Activated naive CD8-positive, alpha-beta T cell treated with anti-CD3 and anti-CD28 coated beads for 36 hours (primary cell): ENCODE measurements around the gene KCNQ1. TPM values are rescaled to one million over a fixed set of nuclear protein-coding genes. Genes with fewer than 3 reads are reported as not detected.

Experiments used
- DNase-seq: peaks from one replicate; pipeline ENCODE4 v3.0.0; 2021
- H3K27ac Mint-ChIP-seq: one replicate; pipeline ENCODE4 v1.8.0; 2022; ENCODE audit warnings: mild to moderate bottlenecking, moderate library complexity, mixed read lengths
- H3K27me3 Mint-ChIP-seq: one replicate; pipeline ENCODE4 v1.8.0; 2022; ENCODE audit warnings: mild to moderate bottlenecking, mixed read lengths
- H3K36me3 Mint-ChIP-seq: one replicate; pipeline ENCODE4 v1.8.0; 2021; ENCODE audit warnings: mild to moderate bottlenecking, mixed read lengths
- H3K4me1 Mint-ChIP-seq: one replicate; pipeline ENCODE4 v1.8.0; 2021; ENCODE audit warnings: mixed read lengths
- H3K4me3 Mint-ChIP-seq: one replicate; pipeline ENCODE4 v1.8.0; 2022; ENCODE audit warnings: mild to moderate bottlenecking, moderate library complexity, mixed read lengths
- H3K9me3 Mint-ChIP-seq: one replicate; pipeline ENCODE4 v1.8.0; 2022; ENCODE audit warnings: mixed read lengths
- total RNA-seq, 2 experiments: library from RNA; stranded (reverse); gene quantifications; one replicate each; pipeline ENCODE4 v1.2.3, GENCODE V29; 2021

The KCNQ1 gene
- total RNA-seq, 2 experiments from 2014 or later = 6.7 to 9.6 TPM

- Mint-ChIP-seq H3K27me3 (no peaks in the 10 kb centered on the region), H3K9me3 (no peaks in the 10 kb centered on the region), H3K36me3 (no peaks in the 10 kb centered on the region), H3K27ac (no peak overlapping the region), H3K4me3 (no peak overlapping the region), H3K4me1 (no peaks in the 10 kb centered on the region)
- DNase-seq = no peak
Observed at GRCh38 chr11:2572491-2573239, 127.9 kb downstream of the KCNQ1 start.

DNA sequence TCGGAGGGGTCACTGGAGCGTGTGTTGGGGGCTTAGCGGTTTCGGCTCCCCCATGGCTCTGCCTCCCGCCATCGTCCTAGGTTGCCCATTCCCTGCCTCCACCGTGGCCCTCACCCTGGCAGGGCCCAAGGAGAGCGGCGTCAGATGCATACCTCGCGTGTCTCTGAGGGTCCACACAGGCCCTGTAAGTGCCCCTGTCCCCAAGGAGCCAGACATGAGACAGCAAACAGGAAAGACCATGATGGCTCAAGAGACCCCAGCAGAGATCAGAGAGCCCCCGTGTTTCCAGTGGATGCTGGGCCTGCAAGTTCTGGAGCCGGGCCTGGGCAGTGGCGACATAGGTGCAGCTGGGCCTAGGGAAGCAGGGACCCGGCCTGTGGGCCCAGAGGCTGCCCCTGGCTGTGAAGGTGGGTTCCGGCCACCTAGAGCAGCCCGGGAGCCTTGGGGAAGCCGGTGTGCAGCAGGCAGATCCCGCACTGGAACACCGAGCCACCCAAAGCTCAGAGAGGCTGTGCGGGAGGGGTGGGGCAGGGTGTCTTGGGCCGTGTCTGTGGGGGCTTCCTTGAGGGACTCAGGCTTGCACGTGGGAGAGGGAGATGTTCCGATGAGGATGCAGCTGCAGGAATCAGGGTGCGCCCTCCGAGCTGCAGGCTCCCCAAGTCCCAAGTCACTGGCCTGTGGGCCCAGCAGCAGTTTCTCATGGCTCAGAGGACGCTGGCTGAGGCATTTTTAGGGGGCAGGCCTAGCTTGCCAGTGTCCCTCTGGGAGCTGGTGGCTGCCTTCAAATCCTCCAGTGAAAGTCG is 128.6 kb downstream of the KCNQ1 start:
- Mint-ChIP-seq H3K27ac (no peak overlapping the region), H3K4me1 (no peaks in the 10 kb centered on the region), H3K36me3 (no peaks in the 10 kb centered on the region), H3K9me3 (no peaks in the 10 kb centered on the region), H3K4me3 (no peak overlapping the region), H3K27me3 (no peaks in the 10 kb centered on the region)
- DNase-seq = no peak

GRCh38 chr11:2574043-2574552 is 129.3 kb downstream of the KCNQ1 start:
- Mint-ChIP-seq H3K36me3 (no peaks in the 10 kb centered on the region), H3K4me1 (no peaks in the 10 kb centered on the region), H3K27me3 (no peaks in the 10 kb centered on the region), H3K9me3 (no peaks in the 10 kb centered on the region), H3K27ac (no peak overlapping the region), H3K4me3 (no peak overlapping the region)
- no peak for DNase-seq

- Mint-ChIP-seq H3K27me3 (no peaks in the 10 kb centered on the region), H3K9me3 (no peaks in the 10 kb centered on the region), H3K36me3 (no peaks in the 10 kb centered on the region), H3K4me1 (no peaks in the 10 kb centered on the region), H3K27ac (no peak overlapping the region), H3K4me3 (no peak overlapping the region)
- DNase-seq = no peak
Observed at GRCh38 chr11:2574553-2575535, 130.0 kb downstream of the KCNQ1 start.

DNA sequence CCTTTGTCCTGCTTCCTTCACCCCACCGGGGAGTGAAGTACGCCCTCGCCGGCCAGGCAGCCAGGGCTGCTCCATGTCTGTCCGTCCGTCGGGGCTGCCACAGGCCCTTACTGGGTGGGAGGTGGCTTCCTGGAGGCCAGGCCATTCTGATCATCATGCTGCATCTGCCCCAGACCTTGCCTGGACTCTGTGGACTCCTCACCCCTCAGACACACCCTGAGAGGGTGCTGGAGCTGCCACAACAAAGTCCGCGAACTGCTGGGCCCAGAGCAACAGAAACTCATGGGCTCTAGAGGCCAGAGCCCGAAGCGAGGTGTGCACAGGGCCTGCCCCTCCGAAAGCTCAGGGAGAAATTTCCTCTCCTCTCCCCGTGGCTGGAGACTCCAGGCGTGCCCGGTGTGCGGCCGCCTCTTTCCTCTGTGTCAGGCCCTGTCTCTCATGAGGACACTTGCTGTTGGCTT is 130.8 kb downstream of the KCNQ1 start:
- Mint-ChIP-seq H3K36me3 (no peaks in the 10 kb centered on the region), H3K27ac (no peak overlapping the region), H3K4me3 (no peak overlapping the region), H3K4me1 (no peaks in the 10 kb centered on the region), H3K27me3 (no peaks in the 10 kb centered on the region), H3K9me3 (no peaks in the 10 kb centered on the region)
- no peak for DNase-seq

DNA sequence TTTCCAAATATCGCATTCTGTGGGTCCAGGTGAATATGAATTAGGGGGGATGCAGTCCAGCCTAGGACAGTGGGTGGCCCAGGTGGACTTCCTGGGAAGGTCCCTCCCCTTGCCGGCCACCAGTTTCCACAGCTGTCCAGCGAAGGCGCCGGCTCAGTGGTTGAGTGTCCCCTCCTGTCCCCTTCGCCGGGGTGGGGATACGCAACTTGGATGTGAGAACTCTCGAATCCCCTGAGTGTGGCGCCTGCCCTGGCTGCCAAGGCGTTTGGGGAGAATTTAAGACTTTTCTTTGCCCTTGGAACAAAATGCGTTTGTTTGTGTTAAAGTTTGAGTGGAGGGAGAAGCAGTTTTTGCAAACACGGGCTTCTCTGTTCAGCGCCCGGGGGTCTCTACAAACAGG is 131.3 kb downstream of the KCNQ1 start:
- H3K27ac Mint-ChIP-seq = no peak overlapping the region
- H3K4me1 Mint-ChIP-seq = no peaks in the 10 kb centered on the region
- H3K9me3 Mint-ChIP-seq = no peaks in the 10 kb centered on the region
- no peaks in the 10 kb centered on the region for H3K36me3 Mint-ChIP-seq
- no peak for DNase-seq
- H3K27me3 Mint-ChIP-seq = no peaks in the 10 kb centered on the region
- H3K4me3 Mint-ChIP-seq = no peak overlapping the region

DNA sequence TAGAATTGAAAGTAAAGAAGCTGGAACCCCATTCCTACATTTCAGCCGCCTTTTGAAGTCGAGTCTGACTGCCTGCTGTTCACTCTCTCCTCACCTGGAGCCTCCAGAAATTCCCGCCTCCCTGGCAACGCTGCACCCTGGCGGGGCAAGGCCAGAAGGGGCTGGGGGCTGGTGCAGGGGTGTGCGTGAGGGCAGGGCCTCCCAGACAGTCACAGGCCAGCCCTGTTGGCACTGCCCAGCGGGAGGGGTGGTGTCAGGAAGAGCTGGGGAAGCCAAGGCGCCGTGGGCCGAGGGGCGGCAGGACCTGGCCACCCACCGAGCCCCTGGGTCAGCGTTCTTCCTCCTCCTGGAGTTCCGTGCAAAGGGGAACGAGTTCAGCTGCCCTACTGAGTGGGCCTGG is 131.7 kb downstream of the KCNQ1 start:
- no peak overlapping the region for H3K4me3 Mint-ChIP-seq
- no peaks in the 10 kb centered on the region for H3K27me3 Mint-ChIP-seq
- H3K27ac Mint-ChIP-seq = no peak overlapping the region
- H3K36me3 Mint-ChIP-seq = no peaks in the 10 kb centered on the region
- no peaks in the 10 kb centered on the region for H3K4me1 Mint-ChIP-seq
- H3K9me3 Mint-ChIP-seq = no peaks in the 10 kb centered on the region
- no peak for DNase-seq

- Mint-ChIP-seq H3K27ac (no peak overlapping the region), H3K27me3 (no peaks in the 10 kb centered on the region), H3K9me3 (no peaks in the 10 kb centered on the region), H3K36me3 (no peaks in the 10 kb centered on the region), H3K4me1 (no peaks in the 10 kb centered on the region), H3K4me3 (no peak overlapping the region)
- no peak for DNase-seq
Observed at GRCh38 chr11:2577031-2577990, 132.5 kb downstream of the KCNQ1 start.

GRCh38 chr11:2577991-2578928 is 133.5 kb downstream of the KCNQ1 start:
- Mint-ChIP-seq H3K4me3 (no peak overlapping the region), H3K27me3 (no peaks in the 10 kb centered on the region), H3K4me1 (no peaks in the 10 kb centered on the region), H3K9me3 (no peaks in the 10 kb centered on the region), H3K27ac (no peak overlapping the region), H3K36me3 (no peaks in the 10 kb centered on the region)
- no peak for DNase-seq

DNA sequence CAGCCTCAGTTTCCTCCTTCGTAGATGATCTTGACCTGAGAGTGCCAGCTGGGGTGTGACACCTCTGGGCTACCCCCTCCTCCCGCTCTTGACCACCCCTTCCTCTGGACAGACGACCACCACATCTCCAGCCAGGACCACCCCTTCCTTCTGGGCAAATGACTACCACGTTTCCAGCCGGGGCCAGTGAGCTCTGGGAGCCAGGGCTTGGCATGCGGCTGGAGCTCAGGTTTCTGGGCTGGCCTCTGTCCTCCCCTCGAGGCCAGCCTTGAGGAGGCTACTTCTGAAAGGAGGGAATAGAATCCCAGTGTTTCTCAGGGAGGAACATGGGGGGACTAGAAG is 134.1 kb downstream of the KCNQ1 start:
- Mint-ChIP-seq H3K4me3 (no peak overlapping the region), H3K36me3 (no peaks in the 10 kb centered on the region), H3K27me3 (no peaks in the 10 kb centered on the region), H3K4me1 (no peaks in the 10 kb centered on the region), H3K9me3 (no peaks in the 10 kb centered on the region), H3K27ac (no peak overlapping the region)
- DNase-seq = no peak

- Mint-ChIP-seq H3K4me1 (no peaks in the 10 kb centered on the region), H3K9me3 (no peaks in the 10 kb centered on the region), H3K36me3 (no peaks in the 10 kb centered on the region), H3K27me3 (no peaks in the 10 kb centered on the region), H3K4me3 (no peak overlapping the region), H3K27ac (no peak overlapping the region)
- DNase-seq = no peak
Observed at GRCh38 chr11:2579315-2580060, 134.7 kb downstream of the KCNQ1 start.

GRCh38 chr11:2580061-2580421 is 135.2 kb downstream of the KCNQ1 start:
- Mint-ChIP-seq H3K4me3 (no peak overlapping the region), H3K9me3 (no peaks in the 10 kb centered on the region), H3K4me1 (no peaks in the 10 kb centered on the region), H3K36me3 (no peaks in the 10 kb centered on the region), H3K27me3 (no peaks in the 10 kb centered on the region), H3K27ac (no peak overlapping the region)
- no peak for DNase-seq

- Mint-ChIP-seq H3K9me3 (no peaks in the 10 kb centered on the region), H3K4me1 (no peaks in the 10 kb centered on the region), H3K27ac (no peak overlapping the region), H3K36me3 (no peaks in the 10 kb centered on the region), H3K27me3 (no peaks in the 10 kb centered on the region), H3K4me3 (no peak overlapping the region)
- DNase-seq = no peak
Observed at GRCh38 chr11:2580571-2581001, 135.8 kb downstream of the KCNQ1 start.
